Ishikawa (cell line): ENCODE results near the gene HSD17B11.

Experiments used
- CREB1 ChIP-seq: IDR thresholded peaks from 2 replicates; pipeline ENCODE4 v1.6.1; 2012; ENCODE audit warnings: low read depth
- TF ChIP-seq, protein P1 (sequence below): IDR thresholded peaks from 2 replicates; pipeline ENCODE4 v1.6.1; 2012

DNA sequence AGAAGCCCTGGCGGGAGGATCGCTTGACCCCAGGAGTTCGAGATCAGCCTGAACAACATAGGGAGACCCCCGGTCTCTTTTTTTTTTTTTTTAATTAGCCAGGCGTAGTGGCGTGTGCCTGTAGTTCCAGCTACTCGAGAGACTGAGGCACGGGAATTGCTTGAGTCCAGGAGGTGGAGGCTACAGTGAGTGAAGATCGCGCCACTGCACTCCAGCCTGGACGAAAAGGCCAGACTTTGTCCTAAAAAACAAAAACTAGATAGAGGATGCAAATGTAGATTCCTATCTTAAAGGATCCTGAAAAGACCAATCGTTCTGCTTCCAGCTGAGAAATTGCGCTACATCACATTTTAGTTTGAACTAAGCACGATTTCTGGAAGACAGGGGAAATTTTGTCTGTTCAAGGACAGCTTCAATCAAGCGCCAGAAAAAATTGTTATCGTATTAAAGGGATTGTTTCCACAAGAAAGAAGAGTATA, 627 bp upstream of the HSD17B11 start:
- TF ChIP-seq, protein P1, sequence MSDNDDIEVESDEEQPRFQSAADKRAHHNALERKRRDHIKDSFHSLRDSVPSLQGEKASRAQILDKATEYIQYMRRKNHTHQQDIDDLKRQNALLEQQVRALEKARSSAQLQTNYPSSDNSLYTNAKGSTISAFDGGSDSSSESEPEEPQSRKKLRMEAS, result no peak; the same call in 1 of the 2 replicates
- TF ChIP-seq CREB1, result no peak
